Measurements from ENCODE around the gene RHBDF2. TPM values are rescaled to one million over a fixed set of nuclear protein-coding genes. Genes with fewer than 3 reads are reported as not detected.
"Not testable (repeated sequence)": the region's sequence is repeated elsewhere in the genome, so short reads cannot be mapped to it uniquely, and the experiment has no call there.

RHBDF2 gene
- total RNA-seq, 1 donor, result 1.4 TPM

DNA sequence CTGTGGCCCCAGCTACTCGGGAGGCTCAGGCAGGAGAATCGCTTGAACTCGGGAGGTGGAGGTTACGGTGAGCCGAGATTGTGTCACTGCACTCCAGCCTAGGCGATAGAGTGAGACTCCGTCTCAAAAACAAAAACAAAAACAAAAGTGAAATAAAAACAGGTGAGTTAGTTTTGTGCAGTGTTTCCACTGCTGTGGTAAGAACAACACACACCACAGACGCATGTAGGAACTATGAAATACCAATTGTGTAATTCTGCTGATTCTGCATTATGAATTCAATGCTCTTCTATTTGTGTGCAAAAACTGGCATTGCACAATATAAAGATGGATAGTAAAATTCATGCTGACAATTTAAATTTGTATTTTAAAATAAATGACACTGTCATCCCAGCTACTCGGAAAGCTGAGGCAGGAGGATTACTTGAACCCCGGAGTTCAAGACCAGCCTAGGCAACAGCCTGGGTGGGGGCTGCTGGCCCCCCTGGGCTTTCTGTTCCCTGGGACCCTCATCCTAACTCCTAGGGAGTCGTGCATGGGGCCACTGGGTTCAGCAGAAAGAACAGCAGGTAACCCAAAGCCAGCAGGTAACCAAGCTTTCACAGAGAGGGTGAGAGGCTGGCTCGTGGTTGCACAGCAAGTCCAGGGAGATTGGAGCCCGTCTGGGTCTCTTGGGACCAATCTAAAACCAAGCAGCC, 10.6 kb upstream of the RHBDF2 start:
- DNase-seq (ENCODE audit: low read depth), result peak; percentile 31
- TF ChIP-seq, protein P1, sequence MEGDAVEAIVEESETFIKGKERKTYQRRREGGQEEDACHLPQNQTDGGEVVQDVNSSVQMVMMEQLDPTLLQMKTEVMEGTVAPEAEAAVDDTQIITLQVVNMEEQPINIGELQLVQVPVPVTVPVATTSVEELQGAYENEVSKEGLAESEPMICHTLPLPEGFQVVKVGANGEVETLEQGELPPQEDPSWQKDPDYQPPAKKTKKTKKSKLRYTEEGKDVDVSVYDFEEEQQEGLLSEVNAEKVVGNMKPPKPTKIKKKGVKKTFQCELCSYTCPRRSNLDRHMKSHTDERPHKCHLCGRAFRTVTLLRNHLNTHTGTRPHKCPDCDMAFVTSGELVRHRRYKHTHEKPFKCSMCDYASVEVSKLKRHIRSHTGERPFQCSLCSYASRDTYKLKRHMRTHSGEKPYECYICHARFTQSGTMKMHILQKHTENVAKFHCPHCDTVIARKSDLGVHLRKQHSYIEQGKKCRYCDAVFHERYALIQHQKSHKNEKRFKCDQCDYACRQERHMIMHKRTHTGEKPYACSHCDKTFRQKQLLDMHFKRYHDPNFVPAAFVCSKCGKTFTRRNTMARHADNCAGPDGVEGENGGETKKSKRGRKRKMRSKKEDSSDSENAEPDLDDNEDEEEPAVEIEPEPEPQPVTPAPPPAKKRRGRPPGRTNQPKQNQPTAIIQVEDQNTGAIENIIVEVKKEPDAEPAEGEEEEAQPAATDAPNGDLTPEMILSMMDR (IDR thresholded peaks at IDR 0.05; ENCODE audit: insufficient read depth, low read length), result no peak
- H3K4me3 ChIP-seq (ENCODE audit: low read depth, low read length), result no peak overlapping the region

DNA sequence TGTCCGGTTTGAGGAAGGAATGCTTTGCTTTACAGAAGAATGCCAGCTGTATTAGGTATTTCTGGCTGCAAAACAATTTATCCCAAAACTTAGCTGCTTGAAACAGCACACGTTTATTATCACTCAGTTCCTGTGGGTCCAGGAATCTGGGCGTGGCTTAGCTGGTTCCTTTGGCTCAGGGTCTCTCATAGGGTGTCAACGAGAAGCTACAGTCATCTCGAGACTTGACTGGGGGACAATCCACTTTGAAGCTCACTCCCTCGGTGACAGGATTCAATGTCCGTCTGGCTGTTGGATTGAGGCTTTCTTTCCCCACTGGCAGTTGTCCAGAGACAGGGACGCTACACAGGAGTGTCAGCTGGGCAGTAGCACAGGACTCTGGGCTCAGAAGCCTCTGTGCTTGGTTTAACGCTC, 9.6 kb upstream of the RHBDF2 start:
- peak; percentile 69 for DNase-seq (ENCODE audit: low read depth)
- TF ChIP-seq, protein P1 (IDR thresholded peaks at IDR 0.05; ENCODE audit: insufficient read depth, low read length), result no peak

DNA sequence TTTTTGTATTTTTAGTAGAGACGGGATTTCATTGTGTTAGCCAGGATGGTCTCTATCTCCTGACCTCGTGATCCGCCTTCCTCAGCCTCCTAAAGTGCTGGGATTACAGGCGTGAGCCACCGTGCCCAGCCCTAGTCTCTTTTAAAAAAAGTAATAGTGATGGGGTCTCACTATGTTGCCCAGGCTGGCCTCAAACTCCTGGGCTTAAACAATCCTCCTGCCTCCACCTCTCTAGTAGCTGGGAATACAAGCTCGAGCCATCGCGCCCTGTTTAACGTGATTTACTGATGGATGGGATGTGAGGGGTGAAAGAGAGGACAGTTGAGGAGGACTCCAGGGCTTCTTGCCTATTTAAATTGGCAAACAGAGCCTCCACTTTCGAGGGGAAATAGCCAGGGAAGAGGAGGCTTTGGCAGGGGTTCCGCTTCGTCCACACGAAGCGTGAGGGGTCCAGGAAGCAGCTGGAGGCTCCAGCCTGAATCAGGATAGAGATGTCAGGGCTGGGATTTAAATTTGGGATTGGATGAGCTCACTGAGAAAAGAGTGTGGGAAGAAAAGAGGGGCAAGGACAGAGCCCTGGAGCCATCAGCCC, 7.3 kb upstream of the RHBDF2 start:
- not testable (repeated sequence) for H3K4me3 ChIP-seq (ENCODE audit: low read depth, low read length); DNase-seq (ENCODE audit: low read depth)

More for the DNA sequence above, 9.6 kb upstream of the RHBDF2 start:
- no peak overlapping the region for H3K4me3 ChIP-seq (ENCODE audit: low read depth, low read length)

DNA sequence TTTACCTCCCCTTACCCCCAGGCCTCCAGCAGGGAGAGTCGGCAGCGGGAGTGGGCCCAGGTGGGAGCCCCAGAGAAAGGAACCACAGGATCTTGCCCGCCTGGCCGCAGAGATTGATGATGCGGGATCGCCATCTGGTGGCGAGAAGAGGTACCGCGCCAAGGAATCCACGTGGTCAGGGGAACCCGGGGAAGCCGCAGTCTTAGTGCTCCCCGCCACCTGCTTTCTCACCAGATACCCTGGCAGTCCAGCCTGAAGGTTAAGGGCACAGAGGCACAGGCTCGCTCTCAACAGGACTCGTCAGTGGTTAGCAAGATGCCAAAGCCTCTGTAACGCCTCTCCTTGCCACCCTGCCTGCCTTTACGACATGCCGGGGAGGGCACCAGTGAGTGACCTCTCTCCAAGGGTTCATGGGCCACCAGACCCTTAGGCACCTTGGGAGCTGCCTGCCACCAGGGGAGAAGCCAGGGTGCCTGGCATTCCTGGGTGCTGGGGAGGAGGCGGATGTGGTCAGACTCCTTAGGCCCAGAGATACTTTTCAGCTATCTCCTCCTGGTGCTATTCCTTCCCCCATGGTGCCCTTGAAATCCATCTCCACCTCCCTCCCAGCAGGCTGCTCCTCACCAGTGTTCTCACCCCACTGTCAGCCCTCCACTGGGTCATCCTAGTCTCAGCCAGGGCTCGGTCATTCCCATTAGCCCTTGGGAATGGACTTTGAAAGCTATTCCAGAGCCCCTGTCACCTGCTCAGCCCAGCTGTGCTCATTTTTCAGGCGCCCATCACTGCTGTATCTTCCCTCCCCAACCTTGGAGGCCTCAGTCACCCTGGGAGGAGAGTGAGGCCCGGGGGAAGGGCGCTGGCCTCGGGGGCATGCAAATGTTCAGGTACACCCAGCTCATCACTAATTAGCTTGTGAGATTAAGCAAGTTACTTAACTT, 5.5 kb upstream of the RHBDF2 start:
- DNase-seq (ENCODE audit: low read depth), result peak; percentile 66
- TF ChIP-seq, protein P1 (IDR thresholded peaks at IDR 0.05; ENCODE audit: insufficient read depth, low read length), result peak; percentile 89
- H3K4me3 ChIP-seq (ENCODE audit: low read depth, low read length), result no peak overlapping the region

DNA sequence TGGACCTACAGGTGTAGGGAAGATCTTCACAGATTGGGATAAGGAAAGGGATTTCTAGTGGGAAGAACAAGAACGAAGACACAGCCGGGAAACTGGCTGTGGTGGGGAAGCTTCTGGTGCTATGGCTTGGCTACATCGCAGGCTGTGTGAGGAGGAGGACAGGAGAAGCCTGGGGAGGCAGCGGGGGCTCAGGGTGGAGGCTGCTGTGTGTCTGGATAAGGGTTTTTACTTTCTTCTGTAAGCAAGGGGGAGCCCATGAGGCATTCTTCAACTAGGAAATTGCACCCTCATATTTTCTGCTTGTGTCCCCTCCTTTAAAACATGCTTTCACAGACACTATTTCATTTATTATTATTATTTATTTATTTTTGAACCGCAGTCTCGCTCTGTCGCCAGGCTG, 2.9 kb upstream of the RHBDF2 start:
- DNase-seq (ENCODE audit: low read depth), result no peak
- TF ChIP-seq, protein P1 (IDR thresholded peaks at IDR 0.05; ENCODE audit: insufficient read depth, low read length), result no peak
- H3K4me3 ChIP-seq (ENCODE audit: low read depth, low read length), result no peak overlapping the region

DNA sequence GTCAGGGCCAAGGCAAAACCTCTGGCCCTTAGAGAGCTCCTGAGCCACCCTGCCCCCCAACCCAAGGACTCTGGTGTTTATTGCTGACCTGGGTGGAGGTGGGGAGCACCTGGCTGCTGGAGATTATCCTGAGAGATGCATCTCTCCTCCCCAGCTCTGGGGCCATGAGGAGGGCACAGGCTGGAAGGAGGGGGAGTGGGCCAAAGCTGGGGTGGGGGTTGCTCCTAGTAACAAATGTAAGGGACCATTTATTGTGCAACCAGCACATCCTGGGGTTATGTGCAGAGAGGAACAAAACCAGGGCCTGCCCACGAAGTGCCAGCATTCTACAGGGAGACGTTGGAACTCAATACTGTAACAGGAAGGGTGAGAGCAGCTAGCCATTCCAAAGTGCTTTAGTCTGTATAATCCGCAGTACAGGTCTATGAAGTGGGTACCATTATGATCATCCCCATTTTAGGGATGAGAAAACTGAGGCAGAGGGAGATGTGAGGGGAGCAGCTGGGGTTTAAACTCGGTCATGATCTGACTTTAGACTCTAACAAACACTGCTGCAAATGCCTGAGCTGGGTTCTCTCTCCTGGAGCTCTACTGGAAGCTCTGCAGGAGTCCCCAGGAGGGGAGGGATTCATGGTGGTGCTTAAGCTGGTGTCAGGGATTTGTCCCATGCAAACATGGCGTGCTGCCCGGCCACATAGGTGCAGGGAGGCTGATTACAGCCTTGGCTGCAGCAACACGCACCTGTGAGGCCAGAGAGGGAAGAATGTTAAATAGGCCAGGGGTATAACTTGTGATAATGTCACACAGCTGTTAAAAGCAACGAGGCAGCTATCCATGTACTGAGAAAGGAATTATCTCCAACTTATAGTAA, 1.4 kb upstream of the RHBDF2 start:
- TF ChIP-seq, protein P1 (IDR thresholded peaks at IDR 0.05; ENCODE audit: insufficient read depth, low read length), result no peak
- DNase-seq (ENCODE audit: low read depth), result no peak
- H3K4me3 ChIP-seq (ENCODE audit: low read depth, low read length), result no peak overlapping the region

Data from fibroblast of the aortic adventitia (primary cell).